IMR-90 (cell line): ENCODE results near the gene SF3B1. TPM values are rescaled to one million over a fixed set of nuclear protein-coding genes. Genes with fewer than 3 reads are reported as not detected.

ENCODE experiments used
- ATAC-seq: fragments of 200-7000 bp; cut with Tn5 transposase; 2 replicates; pipeline ENCODE4 v1.9.1; 2020; ENCODE audit warnings: low read depth, mild to moderate bottlenecking, moderate library complexity
- BruUV-seq: library from RNA; stranded (reverse); fragments of 400-500 nt; replicated peaks from 2 replicates; lab custom pipeline; 2021; lab: Mats Ljungman, UMichigan
- CTCF ChIA-PET: fragments of 300-600 bp; formaldehyde crosslinking; extraction: SDS; loops from one replicate; lab custom pipeline; 2021; ENCODE audit warnings: antibody characterized with exemption; lab: Yijun Ruan, JAX
- POLR2A ChIA-PET: fragments of 300-600 bp; sonication (Branson Sonifier 250); formaldehyde crosslinking; loops from one replicate; lab custom pipeline; 2022; ENCODE audit warnings: antibody characterized with exemption; ENCODE audit not compliant: unreplicated experiment; lab: Charles Lee
- DNase-seq: peaks from one replicate; pipeline ENCODE4 v3.0.0; 2013
- H2AFZ ChIP-seq: replicated peaks from 2 replicates; pipeline ENCODE3; 2013; ENCODE audit warnings: low read length, mild to moderate bottlenecking; ENCODE audit not compliant: poor library complexity
- H2AK5ac ChIP-seq: 2 replicates; pipeline ENCODE4 v1.6.1; 2013; ENCODE audit warnings: low read depth, low read length, inconsistent platforms
- H2AK9ac ChIP-seq: replicated peaks from 2 replicates; pipeline ENCODE3; 2013; ENCODE audit warnings: mild to moderate bottlenecking, low read depth, low read length, moderate library complexity; ENCODE audit not compliant: poor library complexity
- H2BK120ac ChIP-seq: 2 replicates; pipeline ENCODE4 v1.6.1; 2013; ENCODE audit warnings: low read depth, low read length, inconsistent platforms
- H2BK15ac ChIP-seq: 3 replicates; pipeline ENCODE4 v1.6.1; 2013; ENCODE audit warnings: low read depth, low read length, inconsistent platforms
- H2BK20ac ChIP-seq: 2 replicates; pipeline ENCODE4 v1.6.1; 2013; ENCODE audit warnings: low read depth, mild to moderate bottlenecking, inconsistent platforms, low read length, moderate library complexity
- H2BK5ac ChIP-seq: 2 replicates; pipeline ENCODE4 v1.6.1; 2013; ENCODE audit warnings: mild to moderate bottlenecking, low read depth, low read length, inconsistent platforms; ENCODE audit not compliant: poor library complexity, severe bottlenecking
- H3K14ac ChIP-seq: replicated peaks from 2 replicates; pipeline ENCODE4 v1.6.1; 2013; ENCODE audit warnings: low read depth, low read length, inconsistent platforms
- H3K18ac ChIP-seq: 2 replicates; pipeline ENCODE4 v1.6.1; 2013; ENCODE audit warnings: low read depth, low read length, control low read depth
- H3K23ac ChIP-seq: 2 replicates; pipeline ENCODE4 v1.6.1; 2013; ENCODE audit warnings: low read depth, low read length, inconsistent platforms
- H3K27ac ChIP-seq: 2 replicates; pipeline ENCODE4 v1.5.1; 2013; ENCODE audit warnings: mild to moderate bottlenecking, control low read depth, low read length; ENCODE audit not compliant: insufficient read depth
- H3K27me3 ChIP-seq: 2 replicates; pipeline ENCODE4 v1.6.1; 2013; ENCODE audit warnings: low read length; ENCODE audit not compliant: control insufficient read depth, insufficient read depth
- H3K36me3 ChIP-seq: 2 replicates; pipeline ENCODE4 v1.6.1; 2013; ENCODE audit warnings: low read length, mixed read lengths; ENCODE audit not compliant: control insufficient read depth, insufficient read depth
- H3K4ac ChIP-seq: 2 replicates; pipeline ENCODE4 v1.6.1; 2013; ENCODE audit warnings: low read depth, low read length, inconsistent platforms
- H3K4me1 ChIP-seq: 2 replicates; pipeline ENCODE4 v1.6.1; 2013; ENCODE audit warnings: low read length, mixed read lengths; ENCODE audit not compliant: control insufficient read depth, insufficient read depth
- H3K4me2 ChIP-seq: 2 replicates; pipeline ENCODE4 v1.6.1; 2013; ENCODE audit warnings: low read depth, mild to moderate bottlenecking, control low read depth, low read length, moderate library complexity
- H3K4me3 ChIP-seq: 2 replicates; pipeline ENCODE4 v1.5.1; 2013; ENCODE audit warnings: low read depth, mild to moderate bottlenecking, control low read depth, low read length, moderate library complexity; ENCODE audit not compliant: insufficient read depth
- H3K56ac ChIP-seq: 2 replicates; pipeline ENCODE4 v1.6.1; 2013; ENCODE audit warnings: low read length, inconsistent platforms; ENCODE audit not compliant: insufficient read depth; ENCODE audit errors: extremely low read depth
- H3K79me1 ChIP-seq, 2 experiments: 2 replicates each; pipeline ENCODE4 v1.6.1; 2013; ENCODE audit warnings: low read length in 2 of 2, inconsistent platforms in 1 of 2, low read depth in 1 of 2
- H3K9ac ChIP-seq: 2 replicates; pipeline ENCODE4 v1.6.1; 2013; ENCODE audit warnings: low read depth, low read length, control low read depth
- H3K9me1 ChIP-seq: 2 replicates; pipeline ENCODE4 v1.6.1; 2013; ENCODE audit warnings: low read length, inconsistent platforms; ENCODE audit not compliant: insufficient read depth
- H3K9me3 ChIP-seq: 2 replicates; pipeline ENCODE4 v1.6.1; 2013; ENCODE audit warnings: low read length; ENCODE audit not compliant: control insufficient read depth, insufficient read depth
- H4K20me1 ChIP-seq: 2 replicates; pipeline ENCODE4 v1.6.1; 2013; ENCODE audit warnings: low read length, inconsistent platforms; ENCODE audit not compliant: insufficient read depth
- H4K5ac ChIP-seq: 2 replicates; pipeline ENCODE4 v1.6.1; 2013; ENCODE audit warnings: mild to moderate bottlenecking, low read depth, low read length, control low read depth
- H4K8ac ChIP-seq, 2 experiments: 2 replicates each; pipeline ENCODE4 v1.6.1; 2013; ENCODE audit warnings: low read depth in 2 of 2, low read length in 2 of 2, control low read depth in 1 of 2, inconsistent platforms in 1 of 2
- H4K91ac ChIP-seq: 2 replicates; pipeline ENCODE4 v1.6.1; 2013; ENCODE audit warnings: low read depth, low read length, inconsistent platforms; ENCODE audit not compliant: insufficient read depth
- CTCF ChIP-seq: conservative IDR thresholded peaks from 2 replicates; pipeline ENCODE4 v1.5.1; 2012; ENCODE audit warnings: mild to moderate bottlenecking, low read depth, low read length, improper control_type of control experiment
- NFE2L2 ChIP-seq: fragments of 150-350 bp; IDR thresholded peaks from 2 replicates; pipeline ENCODE4 v1.6.1; 2016; ENCODE audit warnings: low read depth, mild to moderate bottlenecking, low read length
- dilution Hi-C: fragments of 300-500 bp; cut with HindIII; formaldehyde crosslinking; loops from one replicate; pipeline ENCODE4 v1.14.3; 2018; ENCODE audit warnings: low sequenced_read_pairs; ENCODE audit not compliant: unreplicated experiment
- in situ Hi-C: fragments of 300-500 bp; cut with MboI; formaldehyde crosslinking; loops from 3 replicates; pipeline ENCODE4 v1.14.3; 2019; ENCODE audit warnings: low sequenced_read_pairs, inconsistent platforms, mixed read lengths
- intact Hi-C: fragments of 100-400 bp; cut with micrococcal nuclease; formaldehyde crosslinking; loops from 2 replicates; pipeline ENCODE4 v1.10.0; 2022
- polyA plus RNA-seq, 3 experiments: library from polyadenylated mRNA; depleted of rRNA; stranded (reverse); fragments of >200 nt; gene quantifications; 2 replicates each; pipeline ENCODE4 v1.2.3, GENCODE V29; 2012; ENCODE audit warnings: low replicate concordance in 1 of 3
- total RNA-seq: library from RNA; depleted of rRNA; stranded (reverse); fragments of >200 nt; gene quantifications from 2 replicates; pipeline ENCODE4 v1.2.3, GENCODE V29; 2012
- TF ChIP-seq, protein P1 (sequence below): fragments of 150-350 bp; IDR thresholded peaks from 2 replicates; pipeline ENCODE4 v1.6.1; 2017; ENCODE audit warnings: mild to moderate bottlenecking, antibody characterized with exemption, low read length, low read depth

The SF3B1 gene
- total and polyA plus RNA-seq, 2 of the 4 experiments (the other 2 are of a cell fraction): 326 to 942 TPM

GRCh38 chr2:197446844-197447243 lies 12.0 kb upstream of the SF3B1 start:
- Histone ChIP-seq H3K4ac (no peak overlapping the region), H4K8ac (no peak overlapping the region), H3K79me1 (no peaks in the 10 kb centered on the region), H2BK5ac (no peak overlapping the region), H3K27ac (no peak overlapping the region), H2BK20ac (no peak overlapping the region), H3K27me3 (no peaks in the 10 kb centered on the region), H3K9ac (no peak overlapping the region), H4K91ac (no peak overlapping the region), H2BK15ac (no peak overlapping the region), H3K36me3 (no peaks in the 10 kb centered on the region), H3K9me3 (no peaks in the 10 kb centered on the region), H2AFZ (no peak overlapping the region), H3K4me2 (no peak overlapping the region), H3K14ac (no peak overlapping the region), H2AK5ac (no peak overlapping the region), H4K5ac (no peak overlapping the region), H2BK120ac (no peak overlapping the region), H3K9me1 (peaks cover 3% of the 10 kb centered on the region; the same call in 1 of the 2 replicates), H3K18ac (no peak overlapping the region), H2AK9ac (no peak overlapping the region), H3K56ac (no peak overlapping the region), H3K23ac (no peak overlapping the region), H4K20me1 (no peaks in the 10 kb centered on the region), H3K4me3 (no peak overlapping the region), H3K4me1 (peaks cover 5% of the 10 kb centered on the region)
- BruUV-seq: no TSS peak
- TF ChIP-seq, protein P1, sequence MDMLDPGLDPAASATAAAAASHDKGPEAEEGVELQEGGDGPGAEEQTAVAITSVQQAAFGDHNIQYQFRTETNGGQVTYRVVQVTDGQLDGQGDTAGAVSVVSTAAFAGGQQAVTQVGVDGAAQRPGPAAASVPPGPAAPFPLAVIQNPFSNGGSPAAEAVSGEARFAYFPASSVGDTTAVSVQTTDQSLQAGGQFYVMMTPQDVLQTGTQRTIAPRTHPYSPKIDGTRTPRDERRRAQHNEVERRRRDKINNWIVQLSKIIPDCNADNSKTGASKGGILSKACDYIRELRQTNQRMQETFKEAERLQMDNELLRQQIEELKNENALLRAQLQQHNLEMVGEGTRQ: no peak
- TF ChIP-seq CTCF (no peak), NFE2L2 (no peak)
- intact Hi-C loops (no loop called here), in situ Hi-C loops (no loop called here), dilution Hi-C loops (no loop called here)
- ATAC-seq: no peak
- no peak for DNase-seq
- CTCF ChIA-PET: no interaction called here
- POLR2A ChIA-PET: no interaction called here
